ENCODE measurements around the gene DAB1.

DNA sequence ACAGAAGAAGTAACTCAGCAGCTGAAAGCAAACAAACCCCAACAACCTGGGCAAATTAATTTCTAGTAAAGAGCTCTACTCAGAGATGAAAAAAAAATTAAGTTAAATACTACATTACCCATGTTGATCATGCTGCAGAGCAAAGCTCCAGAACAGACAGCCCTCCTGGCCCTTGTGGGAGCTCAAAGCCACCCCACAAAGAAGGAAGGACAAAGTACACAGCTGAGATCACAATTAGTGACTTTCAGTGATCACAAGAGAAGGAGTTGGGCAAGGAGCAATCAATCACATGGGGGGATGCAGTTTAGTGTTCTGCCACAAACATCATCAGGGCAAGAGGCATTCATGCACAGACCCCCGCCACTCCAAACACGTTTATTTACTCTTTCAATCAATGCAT lies 114.2 kb downstream of the DAB1 start:
- TF ChIP-seq EZH2 (IDR thresholded peaks at IDR 0.05) (no peak), SP1 (IDR thresholded peaks at IDR 0.05; ENCODE audit: low read depth) (no peak), RAD21 (IDR thresholded peaks at IDR 0.05; ENCODE audit: low read depth) (no peak), POLR2AphosphoS5 (IDR thresholded peaks at IDR 0.05; ENCODE audit: low read depth, low read length) (no peak), YY1 (IDR thresholded peaks at IDR 0.05; ENCODE audit: extremely low read depth, insufficient replicate concordance, low read depth, low read length) (no peak), POLR2A (IDR thresholded peaks at IDR 0.05; ENCODE audit: borderline replicate concordance, extremely low read depth, insufficient read depth, insufficient read length) (no peak), EZH2phosphoT487 (IDR thresholded peaks at IDR 0.05; ENCODE audit: borderline replicate concordance) (no peak), ELF1 (IDR thresholded peaks at IDR 0.05; ENCODE audit: borderline replicate concordance, low read depth) (no peak), SIN3A (IDR thresholded peaks at IDR 0.05; ENCODE audit: low read depth) (no peak), ZNF274 (IDR thresholded peaks at IDR 0.05; ENCODE audit: low read depth, low read length) (no peak)
- TF ChIP-seq, protein P1, sequence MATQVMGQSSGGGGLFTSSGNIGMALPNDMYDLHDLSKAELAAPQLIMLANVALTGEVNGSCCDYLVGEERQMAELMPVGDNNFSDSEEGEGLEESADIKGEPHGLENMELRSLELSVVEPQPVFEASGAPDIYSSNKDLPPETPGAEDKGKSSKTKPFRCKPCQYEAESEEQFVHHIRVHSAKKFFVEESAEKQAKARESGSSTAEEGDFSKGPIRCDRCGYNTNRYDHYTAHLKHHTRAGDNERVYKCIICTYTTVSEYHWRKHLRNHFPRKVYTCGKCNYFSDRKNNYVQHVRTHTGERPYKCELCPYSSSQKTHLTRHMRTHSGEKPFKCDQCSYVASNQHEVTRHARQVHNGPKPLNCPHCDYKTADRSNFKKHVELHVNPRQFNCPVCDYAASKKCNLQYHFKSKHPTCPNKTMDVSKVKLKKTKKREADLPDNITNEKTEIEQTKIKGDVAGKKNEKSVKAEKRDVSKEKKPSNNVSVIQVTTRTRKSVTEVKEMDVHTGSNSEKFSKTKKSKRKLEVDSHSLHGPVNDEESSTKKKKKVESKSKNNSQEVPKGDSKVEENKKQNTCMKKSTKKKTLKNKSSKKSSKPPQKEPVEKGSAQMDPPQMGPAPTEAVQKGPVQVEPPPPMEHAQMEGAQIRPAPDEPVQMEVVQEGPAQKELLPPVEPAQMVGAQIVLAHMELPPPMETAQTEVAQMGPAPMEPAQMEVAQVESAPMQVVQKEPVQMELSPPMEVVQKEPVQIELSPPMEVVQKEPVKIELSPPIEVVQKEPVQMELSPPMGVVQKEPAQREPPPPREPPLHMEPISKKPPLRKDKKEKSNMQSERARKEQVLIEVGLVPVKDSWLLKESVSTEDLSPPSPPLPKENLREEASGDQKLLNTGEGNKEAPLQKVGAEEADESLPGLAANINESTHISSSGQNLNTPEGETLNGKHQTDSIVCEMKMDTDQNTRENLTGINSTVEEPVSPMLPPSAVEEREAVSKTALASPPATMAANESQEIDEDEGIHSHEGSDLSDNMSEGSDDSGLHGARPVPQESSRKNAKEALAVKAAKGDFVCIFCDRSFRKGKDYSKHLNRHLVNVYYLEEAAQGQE (IDR thresholded peaks at IDR 0.05; ENCODE audit: low read depth), result no peak
- TF ChIP-seq, protein P2, sequence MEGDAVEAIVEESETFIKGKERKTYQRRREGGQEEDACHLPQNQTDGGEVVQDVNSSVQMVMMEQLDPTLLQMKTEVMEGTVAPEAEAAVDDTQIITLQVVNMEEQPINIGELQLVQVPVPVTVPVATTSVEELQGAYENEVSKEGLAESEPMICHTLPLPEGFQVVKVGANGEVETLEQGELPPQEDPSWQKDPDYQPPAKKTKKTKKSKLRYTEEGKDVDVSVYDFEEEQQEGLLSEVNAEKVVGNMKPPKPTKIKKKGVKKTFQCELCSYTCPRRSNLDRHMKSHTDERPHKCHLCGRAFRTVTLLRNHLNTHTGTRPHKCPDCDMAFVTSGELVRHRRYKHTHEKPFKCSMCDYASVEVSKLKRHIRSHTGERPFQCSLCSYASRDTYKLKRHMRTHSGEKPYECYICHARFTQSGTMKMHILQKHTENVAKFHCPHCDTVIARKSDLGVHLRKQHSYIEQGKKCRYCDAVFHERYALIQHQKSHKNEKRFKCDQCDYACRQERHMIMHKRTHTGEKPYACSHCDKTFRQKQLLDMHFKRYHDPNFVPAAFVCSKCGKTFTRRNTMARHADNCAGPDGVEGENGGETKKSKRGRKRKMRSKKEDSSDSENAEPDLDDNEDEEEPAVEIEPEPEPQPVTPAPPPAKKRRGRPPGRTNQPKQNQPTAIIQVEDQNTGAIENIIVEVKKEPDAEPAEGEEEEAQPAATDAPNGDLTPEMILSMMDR (IDR thresholded peaks at IDR 0.05 in 2 of 3, conservative IDR thresholded peaks at IDR 0.05 in 1 of 3; ENCODE audit: borderline replicate concordance in 1 of 3, insufficient read depth in 1 of 3, low read depth in 2 of 3, low read length in 2 of 3), result no peak
- TF ChIP-seq, protein P3, sequence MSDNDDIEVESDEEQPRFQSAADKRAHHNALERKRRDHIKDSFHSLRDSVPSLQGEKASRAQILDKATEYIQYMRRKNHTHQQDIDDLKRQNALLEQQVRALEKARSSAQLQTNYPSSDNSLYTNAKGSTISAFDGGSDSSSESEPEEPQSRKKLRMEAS (IDR thresholded peaks at IDR 0.05), result no peak
- TF ChIP-seq, protein P4, sequence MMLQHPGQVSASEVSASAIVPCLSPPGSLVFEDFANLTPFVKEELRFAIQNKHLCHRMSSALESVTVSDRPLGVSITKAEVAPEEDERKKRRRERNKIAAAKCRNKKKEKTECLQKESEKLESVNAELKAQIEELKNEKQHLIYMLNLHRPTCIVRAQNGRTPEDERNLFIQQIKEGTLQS (IDR thresholded peaks at IDR 0.05), result no peak

All from HCT116 (cell line).